SIG-M5 treated with dmso at 0.1 percent for 504 hours (cell line): ENCODE data around the gene SULT1C3.

Experiments
- DNase-seq: peaks from one replicate; lab custom pipeline; 2025; ENCODE audit not compliant: unreplicated experiment; lab: John Stamatoyannopoulos, UW

Gene SULT1C3

DNA sequence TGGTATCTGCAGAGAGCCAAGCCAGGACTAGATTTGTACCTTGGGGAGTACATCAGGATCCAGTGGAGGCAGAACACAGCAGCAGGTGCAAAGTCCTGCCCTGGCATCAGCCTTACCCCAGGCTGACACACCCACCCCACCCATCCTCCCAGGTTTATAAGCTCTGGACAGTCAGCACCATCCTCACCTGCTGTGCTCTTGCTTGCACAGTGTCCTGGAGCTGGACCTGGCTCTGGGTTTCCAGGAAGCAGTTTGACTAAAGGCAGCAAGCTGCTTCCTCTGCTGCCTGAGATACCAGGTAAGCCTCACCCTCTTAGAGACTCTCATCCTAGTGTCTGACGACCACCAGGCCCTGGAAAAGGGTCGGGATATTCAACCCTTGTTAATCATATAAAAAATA lies at the start of gene SULT1C3:
Gene SULT1C3 (plus strand): TSS at position 183 of the 400 bp plus-strand sequence. CDS start 7,227 bp downstream, outside the sequence.
- no peak for DNase-seq

DNA sequence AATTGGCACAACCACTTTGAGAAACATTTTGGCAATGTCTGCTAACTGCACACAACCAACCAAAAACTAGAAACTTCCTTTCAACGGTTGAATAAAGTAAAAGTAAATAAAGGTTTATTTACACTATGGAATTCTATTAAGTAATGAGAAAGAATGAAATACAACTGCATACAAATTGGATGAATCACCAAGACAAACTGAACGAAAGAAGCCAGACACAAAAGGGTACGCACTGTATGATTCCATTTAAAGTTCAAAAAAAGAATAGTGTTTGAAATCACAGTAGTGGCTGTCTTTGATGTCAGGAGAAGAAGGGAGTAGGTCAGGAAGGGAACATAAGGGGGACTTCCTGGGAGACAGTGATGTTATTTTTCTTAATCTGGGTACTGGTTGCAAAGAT lies 46.5 kb upstream of the SULT1C3 start:
- DNase-seq: no peak

DNA sequence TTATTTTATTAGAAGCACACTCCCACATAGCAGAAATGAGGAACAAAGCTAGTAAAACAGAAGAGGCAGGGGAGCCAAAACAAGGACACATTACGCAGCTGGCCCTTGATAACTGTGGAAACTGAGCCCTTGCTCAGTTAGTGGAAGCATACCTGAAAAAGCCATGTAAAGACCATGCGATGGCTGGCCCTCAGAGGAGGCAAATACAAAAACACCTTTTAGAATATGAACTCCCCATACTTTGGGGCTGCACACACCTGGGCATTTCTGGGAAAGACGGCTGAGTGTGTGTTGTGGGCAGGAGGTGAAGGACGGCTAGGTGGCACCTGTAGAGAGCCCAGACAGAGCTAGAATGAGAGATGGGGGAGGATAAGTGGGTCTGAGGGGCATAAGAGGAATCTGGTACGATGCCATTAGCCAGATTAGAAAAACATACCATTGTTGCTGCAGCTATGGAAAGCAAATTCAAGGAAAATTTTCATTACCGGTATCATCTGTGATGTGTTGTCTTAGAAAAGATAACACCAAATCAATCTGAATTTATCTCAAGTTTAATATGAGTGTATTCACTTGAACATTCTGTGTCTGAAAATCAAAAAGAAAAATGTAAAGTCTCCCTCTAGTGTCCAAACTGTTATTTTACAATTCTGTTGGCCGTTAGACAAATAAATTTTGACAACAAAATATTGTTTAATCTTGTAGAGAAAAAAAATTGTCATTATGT lies 45.2 kb upstream of the SULT1C3 start:
- peak; percentile 8 for DNase-seq

DNA sequence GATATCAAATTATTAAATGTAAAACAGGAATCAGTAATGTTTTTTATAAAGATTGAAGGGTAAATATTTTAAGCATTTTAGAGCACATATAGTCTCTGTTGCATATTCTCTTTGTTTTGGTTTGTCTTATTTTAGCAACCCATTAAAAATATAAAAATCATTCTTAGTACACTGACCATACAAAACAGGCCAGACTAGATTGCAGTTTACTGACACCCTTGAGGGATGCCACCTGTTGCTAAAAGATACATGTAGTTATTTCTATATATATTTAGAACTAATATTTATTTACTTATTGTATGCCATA lies 44.7 kb upstream of the SULT1C3 start:
- no peak for DNase-seq

DNA sequence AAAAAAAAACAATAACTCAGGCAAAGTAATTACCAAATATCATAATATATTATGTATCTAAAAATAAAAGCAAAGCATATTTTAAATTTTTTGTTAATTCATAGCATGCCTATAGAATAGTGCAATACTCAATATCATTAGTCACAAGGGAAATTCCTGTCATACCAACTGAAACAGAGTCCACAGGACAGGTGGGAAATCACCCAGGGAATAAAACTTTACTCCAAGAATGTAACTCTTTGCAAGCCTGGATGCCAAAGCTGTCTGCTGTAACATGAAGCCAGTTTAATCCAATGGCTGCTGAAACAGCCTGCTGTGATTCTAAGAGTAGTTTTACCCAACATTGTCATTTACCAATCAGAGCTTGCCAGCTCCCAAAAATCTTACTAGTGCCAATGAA lies 40.0 kb upstream of the SULT1C3 start:
- DNase-seq: no peak

DNA sequence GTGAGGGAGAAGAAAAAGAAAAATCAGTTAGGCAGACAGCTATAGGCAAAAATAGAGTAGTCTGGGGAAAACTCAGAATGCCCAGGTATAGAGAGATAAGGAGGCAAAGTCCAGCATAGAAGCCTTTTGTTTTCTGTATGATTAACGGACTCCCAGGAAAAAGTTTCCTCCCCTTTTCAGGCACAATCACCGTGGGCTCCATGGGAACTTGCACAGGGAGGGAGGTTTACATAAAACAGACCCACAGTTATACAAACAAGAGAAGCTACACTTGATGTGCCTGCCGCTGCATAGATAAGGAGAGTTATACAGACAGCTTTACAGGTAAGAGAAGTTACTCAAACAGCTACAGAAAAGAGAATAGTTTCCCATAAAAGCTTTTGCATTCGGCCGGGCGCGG lies 39.2 kb upstream of the SULT1C3 start:
- no peak for DNase-seq

DNA sequence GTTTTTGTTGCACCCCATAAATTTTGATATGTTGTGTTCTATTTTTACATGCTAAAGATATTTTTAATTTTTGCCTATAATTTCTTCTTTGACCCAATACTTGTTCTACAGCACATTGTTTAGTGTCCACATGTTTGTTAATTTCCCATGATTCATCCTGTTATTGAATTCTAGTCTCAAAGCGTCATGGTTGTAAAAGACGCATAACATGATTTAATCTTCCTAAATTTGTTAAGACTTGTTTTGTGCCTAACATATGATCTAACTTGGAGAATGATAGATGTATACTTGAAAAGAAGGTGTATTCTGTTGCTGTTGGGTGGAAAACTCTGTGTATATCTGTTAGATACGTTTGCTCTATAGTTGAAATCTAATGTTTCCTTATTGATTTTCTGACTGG lies 27.1 kb upstream of the SULT1C3 start:
- DNase-seq: no peak

DNA sequence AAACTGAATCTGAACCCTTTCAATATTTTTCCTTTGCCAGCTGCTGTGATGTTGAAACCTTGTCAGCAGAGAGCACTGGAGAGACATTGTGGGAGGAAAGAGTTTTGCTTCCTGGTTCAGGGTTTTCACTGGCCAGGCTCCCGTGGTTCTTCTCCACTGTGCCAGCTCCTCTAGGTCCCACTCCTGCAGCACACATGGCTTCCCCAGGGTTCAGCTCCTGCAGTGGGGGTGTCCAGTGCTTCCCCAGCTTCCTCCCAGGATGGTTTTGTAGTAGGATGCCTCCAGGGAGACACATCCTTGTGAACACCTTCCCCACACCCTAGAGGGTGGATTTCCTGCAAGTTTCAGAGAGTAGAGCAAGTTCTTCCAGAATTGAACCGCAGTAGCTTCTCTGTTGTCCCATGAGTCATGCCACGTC lies 24.0 kb upstream of the SULT1C3 start:
- DNase-seq: peak; percentile 60

DNA sequence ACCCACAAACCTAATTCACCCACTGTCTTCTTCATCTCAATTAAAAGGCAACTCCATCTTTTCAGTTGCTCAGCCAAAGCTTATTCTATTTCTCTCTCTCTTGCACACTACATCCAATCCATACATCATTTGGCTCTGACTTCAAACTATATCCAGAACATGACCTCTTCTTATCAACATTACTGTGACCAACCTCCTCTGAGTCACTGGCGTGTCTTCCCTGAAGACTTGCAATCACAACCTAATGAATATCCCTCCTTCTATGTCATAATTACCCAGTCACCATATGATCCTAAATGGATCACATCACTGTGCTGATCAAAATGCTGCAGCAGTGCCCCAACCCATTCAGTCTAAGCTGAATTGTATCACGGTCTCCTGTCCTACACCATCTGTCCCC lies 22.6 kb upstream of the SULT1C3 start:
- no peak for DNase-seq

DNA sequence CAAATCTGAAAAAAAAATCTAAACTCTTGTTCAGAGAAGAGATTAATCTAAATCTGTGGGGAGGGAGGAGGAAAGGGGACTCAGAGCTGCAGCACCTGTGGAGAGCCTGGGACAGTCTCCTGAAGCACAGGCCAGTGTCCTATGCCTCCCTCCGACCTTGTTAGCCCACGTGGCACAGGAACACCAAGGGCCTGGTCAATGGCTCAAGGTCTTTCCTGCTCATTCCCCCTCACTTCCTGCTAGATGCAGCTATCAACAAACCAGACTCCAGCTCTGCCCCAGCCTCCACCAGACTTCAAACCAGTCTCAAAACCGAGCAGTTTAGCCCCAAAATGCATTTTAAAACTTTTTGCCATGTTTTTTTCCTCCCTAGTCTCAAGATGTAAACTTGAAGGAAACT lies 20.1 kb upstream of the SULT1C3 start:
- DNase-seq: no peak

DNA sequence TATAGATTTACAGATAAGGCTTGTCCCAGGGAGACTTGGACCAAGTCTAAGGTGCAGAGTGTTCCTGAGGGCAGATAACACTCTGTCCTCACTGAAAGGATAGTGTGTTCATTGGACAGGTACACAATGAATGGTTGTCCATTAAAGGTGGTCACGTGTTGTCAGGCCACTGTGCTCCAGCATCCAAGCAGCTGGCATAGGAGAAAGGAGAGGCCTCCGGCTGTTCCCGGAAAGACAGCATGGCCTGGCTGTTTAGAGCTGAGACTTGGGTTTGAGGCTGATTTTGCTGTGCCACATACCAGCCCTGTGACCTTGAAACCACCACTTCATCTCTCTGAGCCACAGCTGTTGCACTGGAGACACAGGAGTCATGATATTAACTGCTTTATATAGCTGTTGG lies 19.6 kb upstream of the SULT1C3 start:
- DNase-seq: no peak

DNA sequence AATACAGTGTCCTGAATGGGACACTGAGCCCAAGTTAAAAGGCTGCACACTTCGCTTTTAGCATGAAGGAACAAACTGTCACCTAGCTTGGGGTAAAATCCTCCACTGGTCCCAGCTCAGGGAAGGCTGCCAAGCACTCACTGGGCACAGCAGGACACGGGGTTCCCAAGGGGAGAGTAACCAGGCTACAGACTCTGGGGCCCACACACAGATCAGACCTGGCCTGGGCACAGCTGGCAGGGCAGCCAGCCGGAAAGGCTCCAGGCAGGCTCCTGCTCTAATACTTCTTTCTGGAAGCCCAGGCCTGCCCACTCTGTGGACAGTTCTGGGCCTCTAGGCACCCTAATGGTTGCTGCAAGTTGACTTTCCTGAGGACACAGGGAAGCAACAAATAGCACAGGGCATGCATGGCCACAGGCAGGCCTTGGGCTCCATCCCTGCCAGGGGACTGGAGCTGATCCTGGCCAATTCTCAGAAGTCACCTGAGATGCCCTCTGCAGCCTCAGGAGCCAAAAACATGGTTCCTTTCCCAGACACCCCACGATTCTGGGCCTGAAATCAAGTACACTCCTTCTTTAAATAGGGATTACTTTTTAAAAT lies 18.7 kb upstream of the SULT1C3 start:
- DNase-seq: no peak

DNA sequence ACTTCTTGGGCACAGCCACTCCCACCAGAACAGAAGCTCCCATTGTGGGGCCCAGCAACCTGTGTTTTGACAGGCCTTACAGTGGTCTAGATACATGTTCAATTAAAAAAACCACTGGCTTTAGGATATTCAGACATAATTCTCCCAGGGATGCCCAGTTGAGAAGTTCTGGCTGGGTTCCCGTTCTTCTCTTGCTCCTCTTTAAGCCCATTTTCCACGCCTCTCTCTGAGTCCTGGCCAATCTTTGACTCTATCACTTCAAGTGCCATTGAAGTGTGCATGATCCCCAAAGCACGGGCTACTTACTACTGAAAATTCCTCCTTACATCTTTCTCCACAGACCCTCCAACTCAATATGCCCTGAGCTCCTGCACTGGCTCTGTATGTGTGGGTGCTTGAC lies 17.5 kb upstream of the SULT1C3 start:
- DNase-seq: no peak

DNA sequence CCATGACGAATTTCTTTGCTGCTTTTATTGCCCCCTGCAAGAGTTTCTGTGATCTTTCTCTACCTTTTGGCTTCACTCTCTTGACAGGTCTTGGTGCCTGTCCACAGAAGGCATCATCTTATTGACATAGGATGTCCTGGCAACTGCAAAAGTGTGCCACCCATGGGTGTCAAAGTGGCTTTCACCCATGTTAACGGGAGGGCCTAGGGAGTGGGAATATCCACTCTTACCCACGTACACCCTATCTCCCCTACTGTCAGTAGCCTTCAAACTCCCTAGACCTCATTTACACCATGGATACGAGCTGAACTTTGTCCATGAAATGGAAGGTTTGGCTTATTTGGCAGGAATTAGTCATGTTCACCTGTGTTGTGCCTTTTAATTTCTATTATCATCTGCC lies 16.2 kb upstream of the SULT1C3 start:
- DNase-seq: no peak

DNA sequence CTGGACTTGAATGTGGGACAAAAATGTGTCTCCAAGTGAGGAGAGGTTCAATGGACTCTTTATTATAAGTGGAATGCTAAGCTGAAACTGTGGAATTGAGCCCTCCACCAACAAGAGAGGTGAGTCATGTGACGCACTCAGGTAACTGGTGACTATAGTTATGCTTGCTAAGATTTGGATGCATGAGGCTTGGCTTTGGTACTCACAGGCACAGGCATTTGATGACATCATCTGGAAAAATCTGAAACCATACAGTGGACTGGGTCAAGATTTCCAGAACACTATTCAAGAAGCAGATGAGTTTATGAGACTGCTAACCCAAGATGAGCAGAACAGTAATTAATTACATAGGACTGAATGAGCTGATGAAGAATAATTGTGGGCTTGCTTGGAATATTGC lies 15.7 kb upstream of the SULT1C3 start:
- DNase-seq: no peak

DNA sequence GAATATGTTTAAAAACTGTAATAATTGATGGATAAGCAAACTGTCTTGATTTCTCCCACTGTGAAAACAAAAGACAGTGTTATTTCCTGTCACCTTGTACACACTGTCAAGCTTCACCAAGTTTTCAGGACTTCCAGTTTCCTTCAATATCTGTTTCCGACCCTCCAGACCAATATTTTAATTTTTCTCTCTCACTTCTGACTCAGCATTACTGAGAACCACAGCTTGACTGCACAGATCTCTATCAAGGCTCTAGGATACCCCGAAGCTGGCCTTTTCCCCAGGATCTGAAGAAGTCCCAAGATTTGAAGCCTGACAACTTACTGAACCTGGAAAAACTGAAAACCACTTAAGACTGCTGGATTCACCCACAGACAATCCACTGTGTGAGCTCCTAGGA lies 13.2 kb upstream of the SULT1C3 start:
- no peak for DNase-seq

DNA sequence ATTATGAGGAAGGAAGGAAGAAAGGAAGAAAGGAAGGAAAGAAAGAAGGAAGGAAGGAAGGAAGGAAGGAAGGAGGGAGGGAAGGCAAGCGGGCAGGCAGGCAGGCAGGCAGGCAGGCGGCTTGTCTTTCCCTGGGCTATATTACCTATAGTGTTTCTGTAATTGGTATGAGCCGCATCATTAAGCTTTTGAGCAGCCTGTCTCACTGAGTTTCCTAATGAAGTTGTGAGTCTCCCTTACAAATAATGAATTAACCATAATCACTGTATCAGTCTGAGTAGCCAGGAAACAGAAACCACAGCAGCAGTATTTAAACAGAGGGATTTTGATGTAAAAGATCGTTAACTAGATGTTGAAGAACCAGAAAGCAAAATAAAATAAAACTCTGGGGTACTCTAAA lies 11.8 kb upstream of the SULT1C3 start:
- no peak for DNase-seq

DNA sequence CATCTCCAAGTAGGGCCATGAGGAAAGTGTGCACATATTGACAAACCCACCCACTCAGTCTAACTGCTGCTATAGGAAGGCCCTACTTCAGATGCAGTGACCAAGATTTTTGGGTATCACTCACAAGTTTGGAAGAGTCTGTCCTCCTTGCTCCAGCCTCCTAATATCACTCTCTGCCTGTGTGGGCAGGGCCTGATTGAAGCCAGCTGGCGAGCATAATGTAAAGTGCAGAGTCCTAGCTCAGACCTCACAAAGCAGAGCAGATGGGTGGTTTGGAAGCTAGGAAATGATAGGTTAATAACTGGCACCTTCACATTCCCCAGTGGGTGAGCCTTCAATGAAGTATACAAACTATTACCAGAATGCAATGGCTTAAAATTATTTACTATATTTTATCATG lies 11.2 kb upstream of the SULT1C3 start:
- no peak for DNase-seq

DNA sequence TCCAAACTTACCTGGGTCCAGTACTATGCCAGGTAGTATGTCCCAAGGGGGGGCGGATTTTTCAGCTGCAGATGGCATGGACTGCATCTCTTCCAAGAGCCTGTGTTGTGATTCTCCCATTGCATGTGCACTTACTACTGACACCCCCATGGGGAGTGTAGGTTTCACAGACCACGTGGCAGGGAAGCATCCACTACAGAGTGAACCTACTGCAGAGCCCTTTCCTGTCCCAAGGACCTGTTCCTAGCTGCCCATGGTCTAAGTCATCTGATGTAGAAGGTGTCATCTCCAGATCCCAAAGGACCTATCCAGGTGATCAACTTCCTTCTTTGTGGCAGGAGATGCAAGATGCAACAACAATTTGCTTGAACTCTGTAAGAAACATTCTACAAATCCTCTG lies 9.9 kb upstream of the SULT1C3 start:
- DNase-seq: no peak

DNA sequence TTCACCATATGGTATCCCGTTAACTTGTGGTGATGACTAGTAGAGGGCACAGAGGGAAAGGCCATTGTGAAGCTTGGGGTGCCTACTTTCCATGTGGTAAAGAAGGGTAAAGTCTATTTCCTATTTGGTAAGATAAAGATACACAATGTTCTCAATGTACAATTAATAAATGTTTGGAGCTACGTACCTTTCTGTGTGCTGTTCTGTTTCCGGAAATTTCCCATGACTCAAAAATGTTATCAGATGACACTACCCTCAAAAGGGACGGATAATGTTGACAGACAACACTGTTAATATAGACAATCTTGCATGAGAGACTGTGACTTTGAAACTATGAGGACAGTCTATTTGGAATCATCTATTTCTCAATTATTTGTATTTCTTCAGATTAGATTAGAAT lies 4.2 kb upstream of the SULT1C3 start:
- DNase-seq: no peak

DNA sequence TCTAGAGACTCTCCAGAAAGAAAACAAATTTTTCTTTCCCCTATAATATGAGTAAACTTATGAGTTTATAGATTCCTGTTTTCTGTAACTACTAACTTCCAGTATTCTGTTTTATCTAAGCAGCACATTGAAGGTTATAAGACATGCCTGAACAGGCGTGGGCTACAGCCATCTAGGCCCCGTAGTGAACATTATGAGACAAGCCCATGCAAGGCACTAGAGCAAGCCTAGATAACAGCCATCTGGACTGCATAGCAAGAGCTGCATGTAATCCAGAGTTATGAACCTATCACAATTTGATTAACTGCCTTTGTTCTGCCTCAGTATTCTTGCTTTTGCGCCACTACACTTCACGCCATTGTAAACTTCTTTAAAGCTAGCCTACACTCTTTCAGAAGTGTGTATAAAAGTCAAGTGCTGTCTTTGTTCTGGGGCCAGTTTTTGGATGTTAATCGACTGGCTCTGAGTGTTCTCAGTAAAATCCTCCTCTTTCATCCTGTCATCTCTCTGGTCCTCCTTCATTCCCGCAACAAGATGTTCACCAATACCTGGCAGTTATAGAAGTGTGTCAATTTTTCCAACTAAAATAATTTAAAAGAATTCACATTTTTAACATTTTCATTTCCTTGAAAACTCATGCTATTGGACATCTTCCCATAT lies 3.0 kb upstream of the SULT1C3 start:
- no peak for DNase-seq

DNA sequence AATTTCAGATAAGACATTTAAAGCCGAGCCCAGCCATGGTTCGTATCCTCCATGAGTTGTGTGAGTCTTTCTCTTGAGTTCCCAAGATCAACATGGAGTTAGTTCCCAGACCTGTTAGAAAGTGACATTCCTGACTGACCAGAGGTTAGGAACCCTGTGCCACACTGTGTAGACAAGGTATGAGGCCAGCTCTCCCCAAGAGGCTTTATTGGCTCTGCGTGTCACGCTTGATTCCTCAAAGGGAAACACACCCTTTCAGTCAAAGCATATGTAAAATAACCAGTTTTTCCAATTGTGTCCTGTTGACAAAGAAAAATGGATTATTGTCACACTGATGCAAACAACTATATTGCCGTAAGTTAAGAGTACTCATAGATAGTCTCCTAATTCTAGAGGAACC lies 1.2 kb downstream of the SULT1C3 start:
- DNase-seq: no peak

DNA sequence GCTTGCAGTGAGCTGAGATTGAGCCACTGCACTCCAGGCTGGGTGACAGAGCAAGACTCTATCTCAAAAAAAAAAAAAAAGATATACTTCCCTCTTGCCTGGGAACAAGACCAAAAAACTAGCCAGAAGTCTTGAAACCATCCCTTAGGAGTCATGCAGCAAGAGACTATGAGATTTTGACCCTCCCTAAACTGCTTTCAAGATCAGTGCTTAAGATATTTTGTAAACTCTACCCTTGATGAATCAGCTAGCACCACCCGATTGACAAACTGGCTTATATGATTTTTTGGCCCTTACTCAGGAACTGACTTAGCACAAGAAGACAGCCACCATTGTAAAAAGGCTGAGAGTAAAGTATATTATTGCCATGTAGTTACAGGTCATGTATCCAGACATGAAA lies 3.8 kb downstream of the SULT1C3 start:
- DNase-seq: no peak
